ENCODE results near the gene FUT9.

DNA sequence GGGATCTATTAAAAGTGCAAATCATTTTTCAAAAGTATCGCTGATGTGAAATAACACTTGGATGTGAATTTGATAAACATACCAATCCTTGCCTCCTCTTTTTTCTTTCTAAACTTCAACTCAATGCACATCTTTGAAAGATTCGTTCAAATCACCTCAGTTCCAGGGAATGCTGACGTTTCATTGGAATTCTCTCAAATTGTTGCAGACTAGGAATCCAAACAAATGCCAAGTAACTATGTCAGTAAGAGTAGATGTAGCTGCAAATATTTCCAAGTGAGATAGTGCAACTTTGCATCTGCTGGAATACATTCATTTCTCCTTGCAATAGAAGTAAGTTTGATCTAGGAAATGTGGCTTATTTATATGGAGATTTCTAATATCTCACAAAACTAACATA lies 220.7 kb downstream of the FUT9 start:
- TF ChIP-seq, protein P1, sequence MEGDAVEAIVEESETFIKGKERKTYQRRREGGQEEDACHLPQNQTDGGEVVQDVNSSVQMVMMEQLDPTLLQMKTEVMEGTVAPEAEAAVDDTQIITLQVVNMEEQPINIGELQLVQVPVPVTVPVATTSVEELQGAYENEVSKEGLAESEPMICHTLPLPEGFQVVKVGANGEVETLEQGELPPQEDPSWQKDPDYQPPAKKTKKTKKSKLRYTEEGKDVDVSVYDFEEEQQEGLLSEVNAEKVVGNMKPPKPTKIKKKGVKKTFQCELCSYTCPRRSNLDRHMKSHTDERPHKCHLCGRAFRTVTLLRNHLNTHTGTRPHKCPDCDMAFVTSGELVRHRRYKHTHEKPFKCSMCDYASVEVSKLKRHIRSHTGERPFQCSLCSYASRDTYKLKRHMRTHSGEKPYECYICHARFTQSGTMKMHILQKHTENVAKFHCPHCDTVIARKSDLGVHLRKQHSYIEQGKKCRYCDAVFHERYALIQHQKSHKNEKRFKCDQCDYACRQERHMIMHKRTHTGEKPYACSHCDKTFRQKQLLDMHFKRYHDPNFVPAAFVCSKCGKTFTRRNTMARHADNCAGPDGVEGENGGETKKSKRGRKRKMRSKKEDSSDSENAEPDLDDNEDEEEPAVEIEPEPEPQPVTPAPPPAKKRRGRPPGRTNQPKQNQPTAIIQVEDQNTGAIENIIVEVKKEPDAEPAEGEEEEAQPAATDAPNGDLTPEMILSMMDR (IDR thresholded peaks at IDR 0.05; ENCODE audit: low read depth, low read length, poor library complexity, severe bottlenecking) = no peak
- TF ChIP-seq EZH2phosphoT487 (IDR thresholded peaks at IDR 0.05; ENCODE audit: borderline replicate concordance, low read length) = no peak

Measured in DOHH2 (cell line).